SU-DHL-6 (cell line): ENCODE data around the gene OR5H6.

Experiments
- H2AFZ ChIP-seq: fragments of 200-600 bp; sonication (generic); 2 replicates; pipeline ENCODE4 v1.6.1; 2014; ENCODE audit warnings: low read depth, mild to moderate bottlenecking, moderate library complexity, mixed read lengths, antibody characterized with exemption, low read length; ENCODE audit not compliant: severe bottlenecking
- H3F3A ChIP-seq: fragments of 200-600 bp; shearing (Covaris generic); 2 replicates; pipeline ENCODE4 v1.6.0; 2016; ENCODE audit warnings: antibody characterized with exemption, mild to moderate bottlenecking; ENCODE audit not compliant: insufficient read depth
- H3K27ac ChIP-seq: fragments of 200-600 bp; sonication (generic); 2 replicates; pipeline ENCODE4 v1.5.1; 2016; ENCODE audit warnings: low read depth, mild to moderate bottlenecking, low read length, moderate library complexity, mixed read lengths
- H3K27me3 ChIP-seq: fragments of 200-600 bp; sonication (generic), shearing (Covaris generic); 2 replicates; pipeline ENCODE4 v1.6.0; 2014; ENCODE audit warnings: mild to moderate bottlenecking, low read length
- H3K36me3 ChIP-seq: fragments of 200-600 bp; sonication (generic); 2 replicates; pipeline ENCODE4 v1.6.1; 2014; ENCODE audit warnings: mild to moderate bottlenecking, low read length, mixed read lengths
- H3K4me2 ChIP-seq: fragments of 300-600, 200-600 bp; shearing (Covaris generic), sonication (generic); 2 replicates; pipeline ENCODE4 v1.6.0; 2014; ENCODE audit warnings: low read length, low read depth, mild to moderate bottlenecking; ENCODE audit not compliant: poor library complexity, severe bottlenecking
- H3K4me3 ChIP-seq: fragments of 200-600 bp; sonication (generic); 2 replicates; pipeline ENCODE4 v1.5.1; 2014; ENCODE audit warnings: antibody characterized with exemption, low read length, mild to moderate bottlenecking, mixed read lengths; ENCODE audit not compliant: insufficient read depth, poor library complexity, severe bottlenecking
- H3K79me2 ChIP-seq: fragments of 200-600 bp; sonication (generic); 2 replicates; pipeline ENCODE4 v1.6.1; 2014; ENCODE audit warnings: mild to moderate bottlenecking, low read length, moderate library complexity; ENCODE audit not compliant: insufficient read depth
- H3K9ac ChIP-seq: fragments of 200-600 bp; sonication (generic); 2 replicates; pipeline ENCODE4 v1.7.0; 2014; ENCODE audit warnings: mild to moderate bottlenecking, low read length
- H3K9me2 ChIP-seq: fragments of 200-600 bp; sonication (generic); replicated peaks from 2 replicates; pipeline ENCODE4 v1.6.1; 2014; ENCODE audit warnings: low read length; ENCODE audit not compliant: insufficient read depth
- H3K9me3 ChIP-seq: fragments of 200-600 bp; sonication (generic); 2 replicates; pipeline ENCODE4 v1.6.1; 2014; ENCODE audit warnings: low read length, mixed read lengths; ENCODE audit not compliant: insufficient read depth
- H4K20me1 ChIP-seq: fragments of 200-600 bp; sonication (generic); 2 replicates; pipeline ENCODE4 v1.6.1; 2014; ENCODE audit warnings: low read depth, mild to moderate bottlenecking, antibody characterized with exemption, low read length, moderate library complexity, mixed read lengths
- EZH2phosphoT487 ChIP-seq: fragments of 200-600 bp; sonication (generic), shearing (Covaris generic); conservative IDR thresholded peaks from 2 replicates; pipeline ENCODE4 v1.6.1; 2018; ENCODE audit warnings: mild to moderate bottlenecking, antibody characterized with exemption, low read length, moderate library complexity, mixed read lengths
- TF ChIP-seq, protein P1 (sequence below): fragments of 200-600 bp; sonication (generic); IDR thresholded peaks from one replicate; pipeline ENCODE4 v1.5.1; 2017; ENCODE audit warnings: antibody characterized with exemption, mild to moderate bottlenecking, low read length, moderate library complexity; ENCODE audit not compliant: insufficient read depth, poor library complexity, severe bottlenecking

Gene OR5H6

GRCh38 chr3:98233468-98233867, 30.6 kb upstream of the OR5H6 start:
- no peaks in the 10 kb centered on the region for H3K27me3 ChIP-seq
- H3K9ac ChIP-seq, result no peak overlapping the region
- TF ChIP-seq EZH2phosphoT487, result no peak
- TF ChIP-seq, protein P1, sequence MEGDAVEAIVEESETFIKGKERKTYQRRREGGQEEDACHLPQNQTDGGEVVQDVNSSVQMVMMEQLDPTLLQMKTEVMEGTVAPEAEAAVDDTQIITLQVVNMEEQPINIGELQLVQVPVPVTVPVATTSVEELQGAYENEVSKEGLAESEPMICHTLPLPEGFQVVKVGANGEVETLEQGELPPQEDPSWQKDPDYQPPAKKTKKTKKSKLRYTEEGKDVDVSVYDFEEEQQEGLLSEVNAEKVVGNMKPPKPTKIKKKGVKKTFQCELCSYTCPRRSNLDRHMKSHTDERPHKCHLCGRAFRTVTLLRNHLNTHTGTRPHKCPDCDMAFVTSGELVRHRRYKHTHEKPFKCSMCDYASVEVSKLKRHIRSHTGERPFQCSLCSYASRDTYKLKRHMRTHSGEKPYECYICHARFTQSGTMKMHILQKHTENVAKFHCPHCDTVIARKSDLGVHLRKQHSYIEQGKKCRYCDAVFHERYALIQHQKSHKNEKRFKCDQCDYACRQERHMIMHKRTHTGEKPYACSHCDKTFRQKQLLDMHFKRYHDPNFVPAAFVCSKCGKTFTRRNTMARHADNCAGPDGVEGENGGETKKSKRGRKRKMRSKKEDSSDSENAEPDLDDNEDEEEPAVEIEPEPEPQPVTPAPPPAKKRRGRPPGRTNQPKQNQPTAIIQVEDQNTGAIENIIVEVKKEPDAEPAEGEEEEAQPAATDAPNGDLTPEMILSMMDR, result no peak
- H3K36me3 ChIP-seq, result no peaks in the 10 kb centered on the region
- no peaks in the 10 kb centered on the region for H4K20me1 ChIP-seq
- H3K27ac ChIP-seq, result no peak overlapping the region
- no peaks in the 10 kb centered on the region for H3K9me2 ChIP-seq
- H3K79me2 ChIP-seq, result no peaks in the 10 kb centered on the region
- H3K9me3 ChIP-seq, result no peaks in the 10 kb centered on the region
- H3K4me3 ChIP-seq, result no peak overlapping the region
- H3F3A ChIP-seq, result no peaks in the 10 kb centered on the region
- H2AFZ ChIP-seq, result no peak overlapping the region
- no peak overlapping the region for H3K4me2 ChIP-seq

DNA sequence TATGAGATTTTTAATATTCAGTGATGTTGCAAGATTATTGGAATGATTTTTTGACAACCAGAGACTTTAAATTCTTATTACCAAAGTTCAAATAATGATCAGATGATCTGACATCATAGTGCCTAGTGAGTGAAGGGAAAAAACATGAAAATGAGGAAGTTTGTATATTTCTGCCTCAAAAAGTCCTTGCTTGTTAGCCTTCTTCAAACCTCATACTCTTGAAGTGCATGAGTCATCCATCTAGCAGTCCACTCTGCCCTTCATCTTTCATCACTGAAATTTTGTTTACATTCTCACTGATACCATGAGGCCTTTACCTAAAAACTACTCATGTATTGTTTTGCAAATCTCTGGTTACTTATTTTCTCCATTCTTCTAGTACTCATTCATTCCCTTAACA, 23.9 kb upstream of the OR5H6 start:
- no peaks in the 10 kb centered on the region for H3F3A ChIP-seq
- no peaks in the 10 kb centered on the region for H3K9me2 ChIP-seq
- H3K79me2 ChIP-seq, result no peaks in the 10 kb centered on the region
- no peaks in the 10 kb centered on the region for H3K36me3 ChIP-seq
- H3K4me3 ChIP-seq, result no peak overlapping the region
- H2AFZ ChIP-seq, result no peak overlapping the region
- no peaks in the 10 kb centered on the region for H3K9me3 ChIP-seq
- TF ChIP-seq EZH2phosphoT487, result no peak
- TF ChIP-seq, protein P1, result no peak
- no peak overlapping the region for H3K4me2 ChIP-seq
- H4K20me1 ChIP-seq, result no peaks in the 10 kb centered on the region
- no peak overlapping the region for H3K27ac ChIP-seq
- H3K27me3 ChIP-seq, result no peaks in the 10 kb centered on the region
- no peak overlapping the region for H3K9ac ChIP-seq

- Histone ChIP-seq H3K4me2 (no peak overlapping the region), H3K79me2 (no peaks in the 10 kb centered on the region), H3K27ac (no peak overlapping the region), H3K9me3 (no peaks in the 10 kb centered on the region), H3K27me3 (no peaks in the 10 kb centered on the region), H2AFZ (no peak overlapping the region), H3K36me3 (no peaks in the 10 kb centered on the region), H3K9ac (no peak overlapping the region), H4K20me1 (no peaks in the 10 kb centered on the region), H3K9me2 (no peaks in the 10 kb centered on the region), H3F3A (no peaks in the 10 kb centered on the region), H3K4me3 (no peak overlapping the region)
- TF ChIP-seq, protein P1, result no peak
- no peak for TF ChIP-seq EZH2phosphoT487
Measured at GRCh38 chr3:98242155-98242554, 21.9 kb upstream of the OR5H6 start.
